ENCODE measurements around the gene TBC1D5. TPM values are rescaled to one million over a fixed set of nuclear protein-coding genes. Genes with fewer than 3 reads are reported as not detected.

TBC1D5 gene, protein sequence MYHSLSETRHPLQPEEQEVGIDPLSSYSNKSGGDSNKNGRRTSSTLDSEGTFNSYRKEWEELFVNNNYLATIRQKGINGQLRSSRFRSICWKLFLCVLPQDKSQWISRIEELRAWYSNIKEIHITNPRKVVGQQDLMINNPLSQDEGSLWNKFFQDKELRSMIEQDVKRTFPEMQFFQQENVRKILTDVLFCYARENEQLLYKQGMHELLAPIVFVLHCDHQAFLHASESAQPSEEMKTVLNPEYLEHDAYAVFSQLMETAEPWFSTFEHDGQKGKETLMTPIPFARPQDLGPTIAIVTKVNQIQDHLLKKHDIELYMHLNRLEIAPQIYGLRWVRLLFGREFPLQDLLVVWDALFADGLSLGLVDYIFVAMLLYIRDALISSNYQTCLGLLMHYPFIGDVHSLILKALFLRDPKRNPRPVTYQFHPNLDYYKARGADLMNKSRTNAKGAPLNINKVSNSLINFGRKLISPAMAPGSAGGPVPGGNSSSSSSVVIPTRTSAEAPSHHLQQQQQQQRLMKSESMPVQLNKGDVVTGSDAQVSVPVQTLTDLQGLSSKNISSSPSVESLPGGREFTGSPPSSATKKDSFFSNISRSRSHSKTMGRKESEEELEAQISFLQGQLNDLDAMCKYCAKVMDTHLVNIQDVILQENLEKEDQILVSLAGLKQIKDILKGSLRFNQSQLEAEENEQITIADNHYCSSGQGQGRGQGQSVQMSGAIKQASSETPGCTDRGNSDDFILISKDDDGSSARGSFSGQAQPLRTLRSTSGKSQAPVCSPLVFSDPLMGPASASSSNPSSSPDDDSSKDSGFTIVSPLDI
- 60.5 and 74.8 TPM in 2 replicates for total RNA-seq

DNA sequence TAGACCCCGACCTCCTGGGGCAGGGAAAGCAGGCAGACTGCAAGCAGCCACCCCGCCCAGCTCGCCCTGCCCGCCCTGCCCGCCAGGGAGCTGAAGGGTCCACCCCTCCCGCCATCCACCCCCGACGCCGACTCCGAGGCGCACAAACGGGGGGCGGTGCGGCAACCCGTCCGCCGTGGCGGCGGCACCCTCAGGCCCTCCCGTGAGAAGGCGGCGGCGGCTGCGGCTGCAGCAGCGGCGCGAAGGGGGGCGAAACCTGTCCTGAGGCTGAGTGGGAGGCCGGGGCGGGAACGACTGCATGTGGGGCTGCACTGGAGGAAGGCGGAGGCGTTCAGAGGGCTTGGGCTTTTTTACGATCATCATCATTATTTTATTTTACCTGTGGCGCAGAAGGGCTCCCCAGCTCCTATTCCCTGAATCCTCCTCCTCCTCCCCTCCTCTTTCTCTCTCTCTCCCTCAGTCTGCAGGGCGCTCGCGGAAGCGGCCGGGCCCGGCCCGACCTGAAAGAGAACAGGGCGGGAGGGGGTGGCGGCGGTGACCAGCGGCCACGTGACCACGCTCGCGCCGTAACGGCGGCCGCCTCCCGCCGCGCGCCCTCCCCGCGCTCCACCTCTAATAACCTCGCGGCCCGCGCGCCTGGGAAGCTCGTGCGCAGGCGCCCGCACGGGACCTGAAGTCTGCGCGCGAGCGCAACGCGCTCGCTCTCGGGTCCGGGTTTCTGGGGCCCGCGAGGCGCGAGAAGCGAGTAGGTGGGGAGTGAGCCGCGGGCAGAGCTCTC is at the start of gene TBC1D5:
TSS of gene TBC1D5 (minus strand) at position 530 of the 778 bp plus-strand sequence. CDS start 234,061 bp downstream, outside the sequence.

Measured in cardiac ventricle fibroblast (primary cell).